B cell (primary cell): Measurements from ENCODE around the gene PGR. TPM values are rescaled to one million over a fixed set of nuclear protein-coding genes. Genes with fewer than 3 reads are reported as not detected.
A peak's percentile ranks its signal among the peaks of the same experiment; 100 is the strongest.

ENCODE experiments used
- ATAC-seq: fragments of 200-7000 bp; cut with Tn5 transposase; one replicate; pipeline ENCODE4 v1.10.0; 2021; ENCODE audit warnings: low read depth, mild to moderate bottlenecking, moderate number of reproducible peaks, moderate library complexity
- CTCF ChIA-PET: fragments of 350-600 bp; sonication (Branson Sonifier 250); formaldehyde crosslinking; loops from one replicate; lab custom pipeline; 2021; ENCODE audit warnings: antibody characterized with exemption, inconsistent platforms; lab: Charles Lee
- POLR2A ChIA-PET: fragments of 350-600 bp; sonication (Branson Sonifier 250); formaldehyde crosslinking; loops from one replicate; lab custom pipeline; 2021; ENCODE audit warnings: antibody characterized with exemption; lab: Charles Lee
- DNase-seq: peaks from one replicate; pipeline ENCODE4 v3.0.0; 2013
- H2AFZ ChIP-seq: 2 replicates; pipeline ENCODE4 v1.6.1; 2012; ENCODE audit warnings: mild to moderate bottlenecking, low read depth, low read length; ENCODE audit not compliant: insufficient read depth, poor library complexity, severe bottlenecking
- H3K27ac ChIP-seq, 2 donors: 1 replicate in 1 of 2; 2 replicates in 1 of 2; pipeline ENCODE4 v1.5.1; 2012 to 2013; ENCODE audit warnings: low read length in 2 of 2, mild to moderate bottlenecking in 2 of 2, moderate library complexity in 1 of 2
- H3K27me3 ChIP-seq, 4 experiments: fragments of 200-600 bp in 1 of 4; sonication (generic) in 1 of 4; replicated peaks in 1 of 4; 1 replicate in 2 of 4; 2 replicates in 2 of 4; pipeline versions ENCODE4 v1.6.1 to v1.7.0; 2013 to 2016; ENCODE audit warnings: low read length in 3 of 4, mild to moderate bottlenecking in 2 of 4, mixed read lengths in 1 of 4, moderate library complexity in 1 of 4; ENCODE audit not compliant: insufficient read depth in 4 of 4, control insufficient read depth in 3 of 4; ENCODE audit errors: control extremely low read depth in 1 of 4
- H3K36me3 ChIP-seq, 2 experiments: replicated peaks in 1 of 2; 1 replicate in 1 of 2; 2 replicates in 1 of 2; pipeline versions ENCODE4 v1.6.1 to v1.7.1; 2013; ENCODE audit warnings: low read length in 1 of 2; ENCODE audit not compliant: insufficient read depth in 2 of 2, control insufficient read depth in 1 of 2; ENCODE audit errors: control extremely low read depth in 1 of 2, extremely low read depth in 1 of 2
- H3K4me1 ChIP-seq, 2 donors: fragments of 200-600 bp in 1 of 2; sonication (generic) in 1 of 2; 1 replicate in 1 of 2; 2 replicates in 1 of 2; pipeline versions ENCODE4 v1.5.1 to v1.6.1; 2013 to 2017; ENCODE audit warnings: low read length in 2 of 2; ENCODE audit not compliant: control insufficient read depth in 2 of 2, insufficient read depth in 2 of 2
- H3K4me2 ChIP-seq: replicated peaks from 2 replicates; pipeline ENCODE3; 2012; ENCODE audit warnings: mild to moderate bottlenecking, low read depth, low read length; ENCODE audit not compliant: poor library complexity, severe bottlenecking
- H3K4me3 ChIP-seq, 5 experiments: fragments of 200-600 bp in 1 of 5; sonication (generic) in 1 of 5; 1 replicate in 3 of 5; 2 replicates in 2 of 5; pipeline versions ENCODE4 v1.5.1 to v1.7.0; 2011 to 2016; ENCODE audit warnings: low read length in 4 of 5, mild to moderate bottlenecking in 4 of 5, low read depth in 2 of 5, control low read depth in 1 of 5, moderate library complexity in 1 of 5; ENCODE audit not compliant: insufficient read depth in 1 of 5; ENCODE audit errors: control extremely low read depth in 1 of 5, extremely low read depth in 1 of 5
- H3K79me2 ChIP-seq: fragments of 200-600 bp; sonication (generic); one replicate; pipeline ENCODE4 v1.6.0; 2016; ENCODE audit warnings: low read length; ENCODE audit not compliant: control insufficient read depth, insufficient read depth
- H3K9ac ChIP-seq: fragments of 200-600 bp; sonication (generic); 2 replicates; pipeline ENCODE4 v1.6.1; 2017; ENCODE audit warnings: mild to moderate bottlenecking, low read length, moderate library complexity
- H3K9me3 ChIP-seq, 3 donors: one replicate each; pipeline versions ENCODE4 v1.6.1 to v1.7.1; 2013; ENCODE audit warnings: low read length in 2 of 3; ENCODE audit not compliant: control insufficient read depth in 2 of 3, insufficient read depth in 1 of 3; ENCODE audit errors: control extremely low read depth in 1 of 3
- H4K20me1 ChIP-seq: 2 replicates; pipeline ENCODE4 v1.6.0; 2012; ENCODE audit warnings: mild to moderate bottlenecking, low read length; ENCODE audit not compliant: insufficient read depth, control insufficient read depth, poor library complexity, severe bottlenecking
- H3K27ac Mint-ChIP-seq: one replicate; pipeline ENCODE4 v1.8.0; 2021; ENCODE audit warnings: mixed read lengths
- H3K27me3 Mint-ChIP-seq: one replicate; pipeline ENCODE4 v1.8.0; 2021; ENCODE audit warnings: mixed read lengths
- H3K4me1 Mint-ChIP-seq: one replicate; pipeline ENCODE4 v1.8.0; 2021; ENCODE audit warnings: mixed read lengths
- H3K4me3 Mint-ChIP-seq: one replicate; pipeline ENCODE4 v1.8.0; 2021; ENCODE audit warnings: mixed read lengths
- H3K9me3 Mint-ChIP-seq: one replicate; pipeline ENCODE4 v1.8.0; 2022; ENCODE audit warnings: mixed read lengths; ENCODE audit not compliant: insufficient read depth
- CTCF ChIP-seq: fragments of 200-600 bp; IDR thresholded peaks from one replicate; pipeline ENCODE4 v1.8.0; 2022; ENCODE audit warnings: antibody characterized with exemption, mild to moderate bottlenecking
- EZH2 ChIP-seq: IDR thresholded peaks from 2 replicates; pipeline ENCODE4 v1.6.1; 2012; ENCODE audit warnings: borderline replicate concordance, low read depth, mild to moderate bottlenecking, moderate library complexity, low read length; ENCODE audit not compliant: insufficient read depth, poor library complexity, severe bottlenecking
- WGBS: methylation state at CpG from one replicate; pipeline ENCODE4 v1.1.5; 2013; ENCODE audit warnings: missing lambda C conversion rate; ENCODE audit not compliant: insufficient coverage; 5-methylcytosine and 5-hydroxymethylcytosine counted together
- intact Hi-C: fragments of 100-400 bp; cut with micrococcal nuclease; formaldehyde crosslinking; loops from one replicate; pipeline ENCODE4 v1.10.0; 2022
- polyA plus RNA-seq: library from polyadenylated mRNA; depleted of rRNA; stranded (reverse); fragments of >200 nt; gene quantifications from 2 replicates; pipeline ENCODE4 v1.2.3, GENCODE V29; 2012
- total RNA-seq, 2 donors: library from RNA; stranded (reverse); fragments of 120-200 nt in 1 of 2; gene quantifications; 1 replicate in 1 of 2; 2 replicates in 1 of 2; pipeline versions ENCODE4 v1.2.3 to v1.2.4, GENCODE V29; 2013 to 2022

The PGR gene
- total and polyA plus RNA-seq, 2 donors (not counting 1 experiment from before 2014, with no cell fraction given), result not detected

- Histone ChIP-seq H3K36me3 (no peaks in the 10 kb centered on the region), H3K4me2 (no peak overlapping the region), H3K9me3 (no peaks in the 10 kb centered on the region), H3K9ac (no peak overlapping the region), H3K27ac (no peak overlapping the region), H3K79me2 (no peaks in the 10 kb centered on the region), H4K20me1 (no peaks in the 10 kb centered on the region), H3K4me1 (peaks cover 8% of the 10 kb centered on the region in 2 donors), H3K4me3 (no peak overlapping the region), H2AFZ (no peak overlapping the region), H3K27me3 (no peaks in the 10 kb centered on the region)
- no peaks in the 10 kb centered on the region for H3K27me3 Mint-ChIP-seq
- ATAC-seq (no peak), DNase-seq (no peak)
- intact Hi-C loops, result no loop called here
- H3K9me3 Mint-ChIP-seq, result no peaks in the 10 kb centered on the region
- H3K4me3 Mint-ChIP-seq, result no peak overlapping the region
- no peak overlapping the region for H3K27ac Mint-ChIP-seq
- ChIA-PET CTCF (no interaction called here), POLR2A (no interaction called here)
- H3K4me1 Mint-ChIP-seq, result peaks cover 5% of the 10 kb centered on the region
- TF ChIP-seq EZH2, result no peak
- no peak for TF ChIP-seq CTCF
- WGBS, result no CpG with 5 or more reads among the region's 3 CpGs
Observed at GRCh38 chr11:101031713-101032112, 97.9 kb downstream of the PGR start.

DNA sequence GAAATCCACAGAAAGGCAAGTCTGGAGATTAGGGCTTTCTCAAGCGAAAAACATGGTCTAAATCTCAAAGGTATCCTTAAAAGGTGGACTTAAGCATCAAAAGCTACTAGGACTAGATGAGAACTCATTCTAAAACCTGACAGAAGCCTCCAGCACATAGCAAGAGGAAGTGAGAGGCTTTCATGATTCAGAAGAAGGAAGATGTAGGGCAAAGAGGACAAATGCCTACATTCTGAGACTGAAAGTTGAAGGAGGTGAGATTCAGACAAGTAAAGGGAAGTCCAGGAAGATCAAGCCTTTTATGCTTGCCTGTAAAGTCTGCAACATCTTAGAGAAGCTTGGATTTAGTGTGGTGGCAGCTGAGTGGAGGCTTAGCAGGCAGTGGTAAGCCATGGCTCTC lies 98.9 kb downstream of the PGR start:
- ChIA-PET CTCF (interaction anchor here (0.6 kb wide), 1 partner anchor 180 kb away, joined by 3 read pairs; no protein-coding TSS in a partner anchor), POLR2A (no interaction called here)
- no peaks in the 10 kb centered on the region for H3K27me3 Mint-ChIP-seq
- no peaks in the 10 kb centered on the region for H3K36me3 ChIP-seq
- H3K4me3 ChIP-seq, result no peak overlapping the region
- H3K9me3 ChIP-seq, result no peaks in the 10 kb centered on the region
- no peaks in the 10 kb centered on the region for H3K9me3 Mint-ChIP-seq
- DNase-seq (peak; percentile 14), ATAC-seq (no peak)
- H3K27ac Mint-ChIP-seq, result no peak overlapping the region
- TF ChIP-seq CTCF (no peak), EZH2 (no peak)
- no CpG with 5 or more reads among the region's 1 CpG for WGBS
- H3K27me3 ChIP-seq, result no peaks in the 10 kb centered on the region
- no peaks in the 10 kb centered on the region for H3K79me2 ChIP-seq
- intact Hi-C loops, result no loop called here
- no peak overlapping the region for H2AFZ ChIP-seq
- H4K20me1 ChIP-seq, result no peaks in the 10 kb centered on the region
- H3K4me2 ChIP-seq, result no peak overlapping the region
- peak overlapping the region in 1 of 2 donors; percentile 28 for H3K27ac ChIP-seq
- peaks cover 8% of the 10 kb centered on the region in 2 donors for H3K4me1 ChIP-seq
- peaks cover 5% of the 10 kb centered on the region for H3K4me1 Mint-ChIP-seq
- H3K9ac ChIP-seq, result no peak overlapping the region
- no peak overlapping the region for H3K4me3 Mint-ChIP-seq
